CD14-positive monocyte (primary cell): ENCODE results near the gene SLC16A12. TPM values are rescaled to one million over a fixed set of nuclear protein-coding genes. Genes with fewer than 3 reads are reported as not detected.

Experiments used
- DNase-seq, 3 donors: peaks; one replicate each; pipeline ENCODE4 v3.0.0-alpha.2; 2011 to 2022
- H2AFZ ChIP-seq: 2 replicates; pipeline ENCODE4 v1.6.0; 2012; ENCODE audit warnings: mild to moderate bottlenecking, low read depth, low read length, inconsistent platforms; ENCODE audit not compliant: insufficient read depth, poor library complexity, severe bottlenecking
- H3K27ac ChIP-seq, 2 donors: 1 replicate in 1 of 2; 2 replicates in 1 of 2; pipeline ENCODE4 v1.5.1; 2012 to 2013; ENCODE audit warnings: low read length in 2 of 2, control low read depth in 1 of 2, inconsistent platforms in 1 of 2, low read depth in 1 of 2, mild to moderate bottlenecking in 1 of 2
- H3K27me3 ChIP-seq, 2 donors: one replicate each; pipeline versions ENCODE4 v1.6.0 to v1.6.1; 2011 to 2013; ENCODE audit warnings: low read length in 2 of 2; ENCODE audit not compliant: control insufficient read depth in 2 of 2, insufficient read depth in 2 of 2
- H3K36me3 ChIP-seq, 2 donors: replicated peaks in 1 of 2; 1 replicate in 1 of 2; 2 replicates in 1 of 2; pipeline versions ENCODE4 v1.5.1 to v1.6.1; 2012 to 2013; ENCODE audit warnings: low read length in 2 of 2, control low read depth in 1 of 2, inconsistent platforms in 1 of 2, mild to moderate bottlenecking in 1 of 2; ENCODE audit not compliant: insufficient read depth in 2 of 2, control insufficient read depth in 1 of 2
- H3K4me1 ChIP-seq, 2 donors: 1 replicate in 1 of 2; 2 replicates in 1 of 2; pipeline versions ENCODE4 v1.5.1 to v1.6.1; 2012 to 2013; ENCODE audit warnings: low read length in 2 of 2, control low read depth in 1 of 2, inconsistent platforms in 1 of 2, mild to moderate bottlenecking in 1 of 2, moderate library complexity in 1 of 2; ENCODE audit not compliant: insufficient read depth in 2 of 2, control insufficient read depth in 1 of 2
- H3K4me2 ChIP-seq: replicated peaks from 2 replicates; pipeline ENCODE3; 2012; ENCODE audit warnings: low read length, moderate library complexity, mild to moderate bottlenecking; ENCODE audit not compliant: poor library complexity, severe bottlenecking; ENCODE audit errors: extremely low read depth
- H3K4me3 ChIP-seq, 3 experiments: fragments of 200-600 bp in 1 of 3; sonication (generic) in 1 of 3; replicated peaks in 1 of 3; 1 replicate in 2 of 3; 2 replicates in 1 of 3; pipeline ENCODE4 v1.5.1; 2011 to 2013; ENCODE audit warnings: low read length in 3 of 3, mild to moderate bottlenecking in 3 of 3, control low read depth in 2 of 3, low read depth in 2 of 3, inconsistent platforms in 1 of 3, moderate library complexity in 1 of 3
- H3K79me2 ChIP-seq: 2 replicates; pipeline ENCODE4 v1.6.0; 2012; ENCODE audit warnings: mild to moderate bottlenecking, control low read depth, inconsistent platforms, low read length, moderate library complexity; ENCODE audit not compliant: insufficient read depth
- H3K9ac ChIP-seq: 2 replicates; pipeline ENCODE4 v1.6.0; 2017; ENCODE audit warnings: low read length, mild to moderate bottlenecking; ENCODE audit not compliant: insufficient read depth, poor library complexity, severe bottlenecking
- H3K9me3 ChIP-seq, 2 donors: replicated peaks in 1 of 2; 1 replicate in 1 of 2; 2 replicates in 1 of 2; pipeline versions ENCODE4 v1.5.1 to v1.6.1; 2012 to 2013; ENCODE audit warnings: low read length in 2 of 2, control low read depth in 1 of 2; ENCODE audit not compliant: control insufficient read depth in 1 of 2, insufficient read depth in 1 of 2
- H4K20me1 ChIP-seq: 2 replicates; pipeline ENCODE4 v1.6.0; 2012; ENCODE audit warnings: mild to moderate bottlenecking, low read length, control low read depth, moderate library complexity; ENCODE audit not compliant: insufficient read depth
- H3K27ac Mint-ChIP-seq, 7 donors: one replicate each; pipeline ENCODE4 v1.8.0; 2020; ENCODE audit warnings: mild to moderate bottlenecking in 7 of 7, mixed read lengths in 7 of 7, moderate library complexity in 6 of 7, inconsistent platforms in 2 of 7
- H3K27me3 Mint-ChIP-seq, 3 donors: one replicate each; pipeline ENCODE4 v1.8.0; 2021 to 2022; ENCODE audit warnings: low read depth in 3 of 3, mild to moderate bottlenecking in 3 of 3, mixed read lengths in 3 of 3, moderate library complexity in 3 of 3, inconsistent platforms in 1 of 3
- H3K36me3 Mint-ChIP-seq, 2 donors: one replicate each; pipeline ENCODE4 v1.8.0; 2020; ENCODE audit warnings: mixed read lengths in 2 of 2, inconsistent platforms in 1 of 2, mild to moderate bottlenecking in 1 of 2
- H3K4me1 Mint-ChIP-seq: one replicate; pipeline ENCODE4 v1.8.0; 2020; ENCODE audit warnings: mild to moderate bottlenecking, mixed read lengths
- H3K4me3 Mint-ChIP-seq, 2 donors: one replicate each; pipeline ENCODE4 v1.8.0; 2020; ENCODE audit warnings: mild to moderate bottlenecking in 2 of 2, mixed read lengths in 2 of 2, moderate library complexity in 1 of 2
- H3K9me3 Mint-ChIP-seq, 7 donors: one replicate each; pipeline ENCODE4 v1.8.0; 2020 to 2022; ENCODE audit warnings: mixed read lengths in 7 of 7, mild to moderate bottlenecking in 6 of 7, moderate library complexity in 6 of 7, inconsistent platforms in 2 of 7
- CTCF ChIP-seq: fragments of 200-600 bp; IDR thresholded peaks from one replicate; pipeline ENCODE4 v1.8.0; 2022; ENCODE audit warnings: antibody characterized with exemption, mild to moderate bottlenecking
- WGBS: methylation state at CpG from one replicate; pipeline ENCODE4 v1.1.5; 2013; ENCODE audit warnings: missing lambda C conversion rate; ENCODE audit not compliant: insufficient coverage; 5-methylcytosine and 5-hydroxymethylcytosine counted together
- intact Hi-C, 2 donors: fragments of 100-400 bp; cut with micrococcal nuclease; formaldehyde crosslinking; loops; one replicate each; pipeline versions ENCODE4 v1.15.0 to v1.15.1; 2023
- polyA plus RNA-seq, 3 donors: library from polyadenylated mRNA; depleted of rRNA in 1 of 3; unstranded in 2 of 3; stranded (reverse) in 1 of 3; fragments of 300-500 nt in 2 of 3; fragments of >200 nt in 1 of 3; fragmentation: Illumina TruSeq in 2 of 3; gene quantifications; 1 replicate in 2 of 3; 2 replicates in 1 of 3; pipeline ENCODE4 v1.2.3, GENCODE V29; 2012 to 2021

The SLC16A12 gene
- polyA plus RNA-seq, 3 donors, result 0.04 TPM; not detected in 2

- Mint-ChIP-seq H3K9me3 (peaks cover 0 to 8% (median 0%) of the 10 kb centered on the region in 7 donors), H3K36me3 (no peaks in the 10 kb centered on the region), H3K4me1 (peaks cover 6% of the 10 kb centered on the region), H3K27me3 (peaks cover 4 to 14% (median 10%) of the 10 kb centered on the region in 3 donors), H3K27ac (peak overlapping the region in 1 of 7 donors; percentile 39), H3K4me3 (no peak overlapping the region)
- WGBS, result no CpG with 5 or more reads among the region's 3 CpGs
- H3K9me3 ChIP-seq, result no peaks in the 10 kb centered on the region
- no peaks in the 10 kb centered on the region for H3K79me2 ChIP-seq
- H4K20me1 ChIP-seq, result no peaks in the 10 kb centered on the region
- intact Hi-C loops, result no loop called here
- H3K4me1 ChIP-seq, result peaks cover 4 to 5% of the 10 kb centered on the region in 2 donors
- no peaks in the 10 kb centered on the region for H3K36me3 ChIP-seq
- peaks cover 4 to 6% of the 10 kb centered on the region in 2 donors for H3K27me3 ChIP-seq
- no peak overlapping the region for H3K27ac ChIP-seq
- TF ChIP-seq CTCF, result no peak
- H2AFZ ChIP-seq, result no peak overlapping the region
- H3K4me3 ChIP-seq, result no peak overlapping the region
- H3K9ac ChIP-seq, result no peak overlapping the region
- DNase-seq, result no peak
- no peak overlapping the region for H3K4me2 ChIP-seq
Observed at GRCh38 chr10:89543841-89544240, 8.4 kb upstream of the SLC16A12 start.

- Histone ChIP-seq H3K27ac (no peak overlapping the region), H3K9ac (no peak overlapping the region), H3K36me3 (no peaks in the 10 kb centered on the region), H2AFZ (no peak overlapping the region), H3K79me2 (no peaks in the 10 kb centered on the region), H3K4me2 (no peak overlapping the region), H3K27me3 (peaks cover 29 to 36% of the 10 kb centered on the region in 2 donors), H3K4me3 (no peak overlapping the region), H3K9me3 (no peaks in the 10 kb centered on the region), H4K20me1 (no peaks in the 10 kb centered on the region), H3K4me1 (no peaks in the 10 kb centered on the region)
- DNase-seq, result no peak
- intact Hi-C loops, result no loop called here
- Mint-ChIP-seq H3K27ac (peak overlapping the region in 1 of 7 donors; percentile 29), H3K4me3 (peak overlapping the region in 1 of 2 donors; percentile 2), H3K27me3 (peaks cover 27 to 38% (median 37%) of the 10 kb centered on the region in 3 donors), H3K36me3 (no peaks in the 10 kb centered on the region), H3K4me1 (no peaks in the 10 kb centered on the region), H3K9me3 (peaks cover 0 to 4% (median 2%) of the 10 kb centered on the region in 7 donors)
- no peak for TF ChIP-seq CTCF
- WGBS, result 100% methylated on average over 2 of the region's 4 CpGs
Observed at GRCh38 chr10:89540420-89540949, 5.1 kb upstream of the SLC16A12 start.
